GM10266 (cell line): ENCODE data around the gene RAB6A.

Source experiments
- DNase-seq: peaks from one replicate; pipeline ENCODE4 v3.0.0; 2012; ENCODE audit errors: extremely low spot score
- CTCF ChIP-seq: IDR thresholded peaks from 2 replicates; pipeline ENCODE4 v1.5.1; 2012; ENCODE audit warnings: mild to moderate bottlenecking, low read depth; ENCODE audit not compliant: control insufficient read depth, insufficient read depth; ENCODE audit errors: missing control alignments

Gene RAB6A

DNA sequence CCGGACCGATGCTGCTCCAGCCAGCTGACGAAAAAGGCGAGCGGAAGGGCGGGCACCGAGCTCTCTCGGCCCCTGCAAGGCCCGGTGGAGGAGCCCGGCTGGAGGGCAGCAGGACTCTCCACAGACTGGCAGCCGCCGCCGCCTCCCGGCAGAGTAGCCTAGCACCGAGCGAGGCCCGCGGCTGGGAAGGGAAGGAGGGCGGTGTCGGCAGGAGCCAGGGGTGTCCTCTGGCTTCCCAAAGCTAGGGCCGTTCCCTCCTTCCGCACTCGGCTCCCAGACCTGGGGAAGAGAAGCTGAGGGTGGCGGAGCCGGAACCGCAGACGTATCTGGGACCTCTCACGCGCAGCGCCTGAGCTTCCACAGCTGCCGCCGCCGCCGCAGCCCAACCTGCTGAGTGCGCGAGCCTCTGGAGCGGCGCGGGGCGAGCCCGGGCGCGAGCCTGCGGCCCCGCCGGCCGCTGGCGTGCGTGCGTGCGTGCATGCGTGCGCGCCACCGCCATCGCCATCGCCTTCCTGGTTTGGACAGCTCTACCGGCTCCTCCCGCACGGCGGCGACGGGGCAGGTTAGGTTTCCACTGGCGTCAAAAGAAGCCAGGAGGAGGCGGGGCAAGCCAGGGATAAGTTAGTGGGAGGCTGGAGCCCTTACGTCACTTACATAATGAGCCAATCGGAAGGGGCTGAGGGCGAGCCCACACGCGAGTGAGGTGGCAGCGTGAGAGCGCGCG, at the start of gene RAB6A:
RAB6A (minus strand) TSS at position 396 of the 724 bp plus-strand sequence. CDS start 439 bp downstream, outside the sequence.
- peak; percentile 23 for TF ChIP-seq CTCF
- peak; percentile 98 for DNase-seq

DNA sequence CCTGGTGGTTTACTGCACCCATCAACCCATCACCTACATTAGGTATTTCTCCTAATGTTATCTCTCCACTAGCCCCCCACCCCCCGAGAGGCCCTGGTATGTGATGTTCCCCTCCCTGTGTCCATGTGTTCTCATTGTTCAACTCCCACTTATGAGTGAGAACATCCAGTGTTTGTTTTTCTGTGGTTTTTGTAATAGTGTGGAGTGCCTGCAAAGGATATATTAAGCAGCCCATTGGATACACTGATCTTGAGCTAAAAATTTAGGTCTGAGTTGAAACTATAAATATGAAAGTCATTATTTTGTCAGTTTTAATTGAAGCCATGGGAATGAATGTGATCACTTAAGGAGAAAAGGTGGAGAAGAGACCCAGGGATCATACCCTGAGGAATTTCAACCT, 49.8 kb upstream of the RAB6A start:
- no peak for DNase-seq
- TF ChIP-seq CTCF: no peak

DNA sequence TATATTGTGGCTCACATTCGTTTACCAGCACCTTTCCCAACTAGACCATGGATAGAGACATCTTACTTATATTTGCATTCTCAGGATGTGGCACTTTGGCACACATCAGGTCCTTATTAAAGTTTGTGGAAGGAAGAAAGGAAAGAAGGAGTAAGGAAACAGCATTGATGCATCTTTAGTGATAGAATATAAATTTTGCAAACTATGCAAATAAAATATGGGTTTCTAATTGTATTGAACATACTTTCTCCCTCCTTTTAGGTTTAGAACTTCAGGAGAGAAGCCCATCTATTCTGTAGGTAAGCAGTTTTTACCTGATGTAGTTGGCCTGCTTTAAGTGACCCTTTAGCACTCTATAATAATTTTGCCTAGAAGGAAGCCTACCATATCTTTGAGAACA, 47.2 kb upstream of the RAB6A start:
- no peak for DNase-seq
- TF ChIP-seq CTCF: no peak

DNA sequence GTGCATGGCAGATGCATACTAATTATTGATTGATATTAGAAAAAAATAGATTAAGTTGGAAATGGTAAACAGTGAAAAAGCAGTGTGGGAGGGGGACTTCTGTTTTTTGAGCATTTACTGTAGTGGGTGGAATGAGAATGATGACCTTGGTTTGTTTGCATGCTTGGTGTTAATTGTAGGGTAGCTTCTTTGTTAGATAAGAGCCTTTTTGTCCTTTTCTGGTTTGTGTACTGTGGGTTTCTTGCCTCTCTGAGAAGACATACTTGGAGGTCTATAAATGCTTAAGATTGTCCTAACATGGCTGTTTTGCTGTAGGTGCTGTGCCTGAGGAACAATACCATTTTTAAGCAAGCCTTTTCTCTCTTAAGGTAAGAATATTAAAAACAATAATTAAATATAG, 43.8 kb upstream of the RAB6A start:
- TF ChIP-seq CTCF: no peak
- DNase-seq: no peak

DNA sequence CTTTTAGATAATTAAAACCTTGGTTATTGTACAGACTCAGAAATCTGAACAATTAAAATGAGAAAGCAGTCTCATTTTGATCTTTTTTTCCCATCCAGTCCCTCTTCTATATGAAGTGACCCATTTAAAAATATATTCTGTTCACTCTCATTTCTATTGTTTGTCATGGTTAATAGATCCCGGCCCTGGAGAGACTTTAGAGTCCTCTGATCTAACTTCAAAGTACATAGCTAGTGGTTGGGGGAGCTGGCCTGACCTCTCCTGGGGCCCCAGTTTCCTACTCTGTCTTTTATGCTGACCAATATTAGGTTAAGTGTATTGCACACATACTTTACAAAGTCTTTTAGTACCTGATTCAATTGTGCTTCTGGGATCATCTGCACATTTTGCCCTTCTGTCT, 40.3 kb upstream of the RAB6A start:
- TF ChIP-seq CTCF: no peak
- no peak for DNase-seq

DNA sequence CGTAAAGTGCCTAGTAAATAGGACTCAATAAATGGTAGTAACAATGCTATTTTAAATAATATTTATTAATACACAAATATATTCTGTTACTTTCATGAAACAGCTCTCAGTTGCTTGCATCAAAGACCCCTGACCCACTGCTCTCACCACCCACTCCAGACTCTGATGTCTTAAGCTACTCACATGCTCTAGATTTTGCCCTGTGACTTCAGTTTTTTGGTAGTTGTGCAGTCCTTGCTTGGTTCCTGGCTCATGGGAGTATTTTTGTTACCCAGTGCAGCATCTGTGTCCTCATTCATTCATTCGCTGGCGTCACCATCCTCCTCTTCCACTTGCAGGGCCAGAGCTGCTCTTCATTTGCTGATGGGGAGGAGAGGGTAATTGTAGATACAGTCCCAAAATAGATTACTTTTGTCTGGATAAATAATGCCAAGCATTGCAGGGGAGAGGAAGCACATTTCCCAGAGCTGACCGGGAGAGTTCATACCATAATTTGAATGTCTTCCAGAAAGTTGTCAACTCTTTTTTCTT, 39.5 kb upstream of the RAB6A start:
- no peak for DNase-seq
- TF ChIP-seq CTCF: no peak

- TF ChIP-seq CTCF: no peak
- no peak for DNase-seq
These were observed 36.6 kb upstream of the RAB6A start for GRCh38 chr11:73797457-73797856.
